ENCODE data around the gene NSDHL.

DNA sequence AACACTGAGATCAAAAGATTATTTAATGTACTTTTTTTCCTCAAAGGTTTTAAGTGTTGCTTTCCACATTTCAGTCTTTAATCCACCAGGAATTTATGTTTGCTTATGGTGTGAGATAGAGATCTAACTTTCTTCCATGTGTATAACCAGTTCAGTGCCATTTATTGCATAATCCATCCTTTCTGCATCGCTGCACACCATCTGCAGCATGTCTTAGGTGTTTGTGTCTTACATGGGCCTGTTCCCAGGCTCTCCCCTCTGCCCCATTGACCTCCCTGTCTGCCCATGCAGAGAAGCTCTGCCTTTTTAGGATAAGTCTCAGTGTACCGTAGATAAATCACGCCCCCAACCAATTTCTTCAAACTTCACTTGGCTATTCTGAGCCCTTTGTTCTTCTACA is 30.3 kb downstream of the NSDHL start:
- no peak for TF ChIP-seq EZH2 (IDR thresholded peaks at IDR 0.05)
- TF ChIP-seq POLR2AphosphoS5 (IDR thresholded peaks at IDR 0.05; ENCODE audit: borderline replicate concordance, low read depth, low read length): no peak

Measured in SK-N-MC (cell line).